GM15510 (cell line): ENCODE results near the gene C6orf89.

Experiments
- POLR2A ChIP-seq: IDR thresholded peaks from 3 replicates; pipeline ENCODE4 v1.6.1; 2011; ENCODE audit warnings: borderline replicate concordance; ENCODE audit not compliant: insufficient read length; ENCODE audit errors: extremely low read depth

The C6orf89 gene

DNA sequence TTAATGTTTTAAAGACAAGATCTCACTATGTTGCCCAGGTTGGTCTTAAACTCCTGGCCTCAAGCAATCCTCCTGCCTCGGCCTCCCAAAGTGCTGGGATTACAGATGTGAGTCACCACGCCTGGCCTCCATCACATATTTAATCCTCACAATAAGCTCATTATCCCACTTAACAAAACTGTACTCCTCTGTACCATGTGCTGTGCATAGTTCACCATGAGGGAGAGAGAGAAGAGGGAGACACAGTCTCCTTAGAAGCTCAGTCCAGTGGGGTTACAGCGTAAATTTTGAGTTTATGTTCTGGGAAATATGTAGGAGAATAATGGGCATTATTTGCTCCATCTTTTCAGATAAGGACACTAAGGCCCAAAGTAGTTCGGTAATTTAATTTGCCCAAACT lies 38.6 kb upstream of the C6orf89 start:
- no peak for TF ChIP-seq POLR2A

DNA sequence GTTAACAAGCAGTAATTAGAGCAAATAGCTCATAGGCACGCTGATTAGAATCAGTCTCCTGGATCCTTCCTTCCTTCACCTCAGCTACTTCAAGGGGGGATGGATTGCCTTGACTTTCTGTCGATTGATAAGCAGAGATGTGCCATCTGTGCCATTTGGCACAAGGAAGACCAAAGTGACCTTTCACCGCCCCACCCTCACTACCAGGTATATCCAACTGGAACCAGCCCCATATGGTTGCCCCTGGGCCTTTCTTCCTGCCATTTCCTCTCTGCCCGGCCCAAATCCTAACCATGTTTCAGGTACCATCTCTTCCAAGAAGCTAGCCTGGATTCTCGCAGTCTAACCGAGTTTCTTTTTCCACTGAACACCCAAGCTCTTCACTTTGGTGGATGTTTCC lies 37.8 kb upstream of the C6orf89 start:
- TF ChIP-seq POLR2A: no peak

DNA sequence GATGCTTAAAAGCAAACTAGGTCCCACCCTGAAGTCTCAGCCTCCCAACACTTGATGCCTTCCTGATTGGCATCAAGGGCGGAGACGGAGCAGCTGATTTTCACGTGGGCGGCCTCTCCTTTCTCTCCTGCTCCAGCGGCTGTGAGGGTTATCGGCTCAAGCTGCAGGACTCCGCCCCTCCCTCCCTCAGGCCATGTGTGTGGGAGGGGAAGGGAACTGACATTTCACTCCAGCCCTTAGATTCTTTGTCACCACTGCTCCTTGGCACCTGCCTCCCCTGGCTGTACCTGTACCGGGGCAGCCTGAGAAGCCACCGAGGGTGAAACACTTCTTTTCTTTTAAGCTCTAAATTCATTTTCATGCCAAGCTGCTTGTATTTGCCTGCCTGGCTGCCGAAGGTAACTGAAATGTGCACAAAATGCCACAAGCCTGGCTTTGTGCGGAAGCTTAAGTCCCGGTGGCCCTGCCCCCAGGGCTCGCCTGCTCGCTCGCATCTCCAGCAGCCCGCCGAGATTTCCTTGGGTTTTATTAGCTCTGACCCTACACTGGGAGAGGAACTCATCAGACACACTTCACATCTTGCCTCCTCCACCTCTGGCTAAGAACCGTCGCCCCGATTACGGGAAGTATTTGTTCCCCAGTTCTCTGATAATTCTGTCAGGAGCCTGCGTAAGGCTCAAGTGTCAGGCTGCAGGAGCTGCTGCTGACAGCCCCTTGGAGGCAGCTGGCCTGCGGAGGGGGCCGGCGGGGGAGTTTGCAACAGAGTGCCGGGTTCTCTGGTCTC lies 36.9 kb upstream of the C6orf89 start:
- TF ChIP-seq POLR2A: no peak

DNA sequence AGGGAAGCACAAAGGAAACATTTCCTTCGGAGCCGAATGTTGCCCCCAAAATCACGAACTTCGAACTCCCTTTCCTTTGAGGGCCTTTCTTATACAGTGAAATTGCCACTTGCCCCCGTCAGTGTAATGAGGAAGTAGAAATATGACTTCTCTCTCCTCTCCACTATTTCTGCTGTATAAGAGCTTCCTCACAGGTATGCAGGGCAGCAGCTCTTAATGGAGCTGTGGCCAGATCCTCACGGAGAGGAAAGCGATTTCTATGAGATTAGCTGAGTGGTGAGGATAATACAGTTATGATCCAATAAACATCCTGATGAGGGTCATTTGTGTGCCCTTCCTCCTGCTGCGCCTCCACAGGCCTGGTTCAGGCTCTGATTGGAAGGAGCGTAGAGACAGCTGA lies 35.7 kb upstream of the C6orf89 start:
- no peak for TF ChIP-seq POLR2A

DNA sequence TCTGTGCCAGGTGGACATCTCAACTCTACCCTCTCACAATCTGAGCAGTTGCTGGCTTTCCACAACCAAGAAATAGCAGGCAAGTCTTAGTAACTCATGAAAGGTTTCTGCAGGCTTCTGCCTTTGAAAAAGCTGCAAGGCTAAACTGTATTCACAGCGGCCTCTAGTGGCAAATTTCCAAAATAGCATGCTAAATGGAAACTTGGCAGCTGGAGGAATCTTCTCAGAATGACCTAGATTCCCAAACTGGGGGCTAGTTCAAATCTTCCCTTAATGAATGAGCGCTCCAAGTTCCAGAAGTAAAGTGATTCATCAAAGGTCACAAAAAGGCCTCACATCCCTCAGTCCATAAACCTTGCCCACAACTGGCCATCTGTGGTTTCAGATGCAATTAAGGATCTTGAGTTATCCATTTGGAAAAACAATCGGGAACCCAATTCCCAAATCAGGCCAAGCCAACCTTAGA lies 34.6 kb upstream of the C6orf89 start:
- no peak for TF ChIP-seq POLR2A

DNA sequence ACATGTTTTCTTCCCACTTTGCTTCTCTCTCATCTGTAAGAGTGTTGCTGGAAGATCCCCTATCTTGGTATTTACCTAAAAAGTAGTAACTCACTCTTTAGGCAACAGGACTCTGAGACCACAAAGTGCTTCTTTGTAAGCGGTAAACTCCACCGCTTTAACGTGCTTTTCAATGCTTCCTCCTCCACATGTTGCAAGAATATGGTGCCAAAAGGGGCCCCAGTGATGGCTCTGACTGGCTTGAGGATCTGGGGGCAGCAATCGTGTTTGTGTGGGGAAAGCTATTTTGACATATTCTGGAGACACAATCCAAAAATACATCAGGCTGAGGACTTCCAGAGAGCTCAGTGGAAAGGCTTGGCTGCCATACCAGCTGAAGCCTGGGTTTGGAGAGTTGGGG lies 34.1 kb upstream of the C6orf89 start:
- no peak for TF ChIP-seq POLR2A

DNA sequence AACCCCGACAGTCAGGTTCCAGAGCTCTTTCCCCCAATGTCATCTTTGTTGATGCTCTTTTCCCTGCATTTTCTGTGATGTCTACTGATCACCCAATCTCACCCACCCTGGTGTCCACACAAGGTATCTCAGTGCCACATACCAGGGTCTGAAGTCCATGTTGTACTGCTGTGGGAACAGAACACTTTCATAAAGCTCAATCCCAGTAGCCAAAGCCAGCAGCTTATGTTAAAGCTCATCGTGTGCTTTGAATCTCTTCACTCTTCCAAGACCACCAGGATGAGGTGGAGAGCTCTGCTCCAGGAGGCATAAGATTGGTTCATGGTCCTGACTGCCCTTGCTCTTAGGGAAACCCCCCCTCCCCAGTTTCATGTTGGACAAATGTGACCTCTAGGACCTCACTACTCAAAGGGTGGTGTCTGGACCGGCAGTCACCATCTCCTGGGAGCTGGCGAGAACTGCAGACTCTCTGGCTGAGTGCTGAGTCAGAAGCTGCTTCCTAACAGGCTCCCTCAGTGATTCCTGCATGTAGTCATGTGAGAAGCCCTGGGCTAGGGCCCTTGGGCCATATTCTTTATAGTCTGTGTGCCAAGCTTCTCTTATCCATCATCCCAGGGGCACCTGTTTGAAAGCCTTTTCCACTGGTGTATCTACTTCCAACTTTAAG lies 33.1 kb upstream of the C6orf89 start:
- no peak for TF ChIP-seq POLR2A

DNA sequence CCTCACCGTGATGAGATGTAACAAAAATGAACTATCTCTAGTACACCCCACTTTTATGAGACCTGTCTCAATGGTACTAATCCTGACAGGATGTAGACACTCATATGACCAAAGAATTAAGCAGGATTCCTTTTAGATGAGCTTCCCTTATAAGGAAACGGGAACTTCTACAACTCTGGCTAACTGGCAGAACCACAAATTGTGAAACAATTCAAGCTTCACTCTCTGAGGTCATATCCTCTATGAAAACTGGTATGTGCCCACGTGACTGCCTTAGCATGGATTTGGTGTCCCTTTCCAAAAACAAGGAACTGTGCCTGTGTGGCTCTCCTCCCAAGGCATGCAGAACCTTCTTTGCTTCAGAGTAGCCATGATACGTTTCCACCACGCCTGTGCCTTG lies 32.4 kb upstream of the C6orf89 start:
- no peak for TF ChIP-seq POLR2A

DNA sequence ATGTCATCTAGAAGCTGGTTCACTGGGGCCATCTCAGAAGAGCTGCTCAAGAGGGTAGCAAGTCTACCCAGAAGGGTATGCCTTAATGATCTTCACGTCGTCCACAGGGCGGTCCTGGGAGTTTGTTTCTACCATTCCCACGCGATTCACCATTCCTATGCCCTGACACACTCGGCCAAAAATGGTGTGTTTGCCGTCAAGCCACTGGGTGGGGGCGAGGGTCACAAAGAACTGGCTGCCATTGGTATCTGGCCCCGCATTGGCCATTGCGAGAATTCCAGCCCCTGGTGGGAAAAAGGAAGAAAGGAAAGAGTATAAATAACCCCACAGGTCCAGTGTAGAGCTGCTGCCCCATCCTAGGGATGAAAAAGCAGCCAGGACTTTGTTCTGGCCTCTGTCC lies 30.0 kb upstream of the C6orf89 start:
- no peak for TF ChIP-seq POLR2A

DNA sequence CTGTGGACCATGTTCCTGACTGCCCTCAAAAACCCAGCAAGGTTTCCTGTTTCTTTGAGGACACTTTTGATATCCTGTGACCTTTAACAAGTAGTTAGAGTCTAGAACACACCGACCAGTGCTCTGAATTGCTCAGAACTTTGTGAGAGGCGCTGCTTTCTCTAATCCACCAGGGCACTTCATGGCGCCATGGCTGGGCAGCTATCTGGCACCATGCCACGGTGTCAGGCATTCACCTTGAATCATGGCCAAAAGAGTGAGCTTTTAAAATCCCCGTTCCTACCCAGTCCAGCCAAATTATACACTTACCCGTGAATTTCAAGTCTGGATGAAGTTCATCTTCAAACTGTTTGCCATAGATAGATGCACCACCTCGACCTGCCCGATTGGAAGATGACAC lies 29.5 kb upstream of the C6orf89 start:
- TF ChIP-seq POLR2A: no peak

DNA sequence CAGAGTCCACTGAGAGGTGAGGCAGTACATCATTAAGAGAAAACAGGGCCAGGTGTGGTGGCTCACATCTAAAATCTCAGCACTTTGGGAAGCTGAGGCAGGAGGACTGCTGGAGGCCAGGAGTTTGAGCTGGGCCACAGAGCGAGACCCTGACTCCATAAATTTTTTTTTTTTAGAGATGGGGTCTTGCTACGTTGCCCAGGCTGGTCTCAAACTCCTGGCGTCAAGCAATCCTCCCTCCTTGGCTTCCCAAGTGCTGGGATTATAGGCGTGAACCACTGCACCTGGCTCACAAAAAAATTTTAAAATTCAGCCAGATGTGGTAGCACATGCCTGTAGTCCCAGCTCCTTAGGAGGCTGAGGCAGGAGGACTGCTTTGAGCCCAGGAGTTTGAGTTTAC lies 28.4 kb upstream of the C6orf89 start:
- no peak for TF ChIP-seq POLR2A

DNA sequence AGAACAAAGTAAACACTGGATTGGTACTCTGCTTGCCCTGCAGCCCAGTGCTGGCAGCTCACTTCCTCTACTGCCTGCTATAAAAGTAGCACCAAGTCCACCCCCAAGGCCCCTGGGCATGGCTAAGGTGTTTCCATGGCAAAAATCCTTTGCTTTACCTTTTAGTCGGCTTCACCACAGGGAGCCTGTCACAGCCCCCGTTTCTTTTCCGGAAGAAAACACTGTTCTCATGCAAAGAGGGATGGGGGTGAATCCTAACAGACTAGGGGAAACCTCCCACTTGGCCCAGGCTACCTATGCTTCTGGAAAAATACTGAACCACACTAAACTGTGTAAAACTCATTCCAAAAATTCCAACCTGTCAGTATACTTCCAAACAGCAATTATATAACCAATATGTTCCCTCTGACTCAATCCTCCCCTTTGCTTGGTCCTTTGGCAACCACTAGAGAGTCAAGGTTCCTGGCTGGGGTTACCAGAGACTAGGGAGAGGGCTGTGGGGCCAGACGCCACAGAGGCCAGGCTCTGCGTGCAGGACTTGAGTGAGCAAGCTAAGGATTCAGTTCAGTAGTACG lies 27.3 kb upstream of the C6orf89 start:
- no peak for TF ChIP-seq POLR2A

DNA sequence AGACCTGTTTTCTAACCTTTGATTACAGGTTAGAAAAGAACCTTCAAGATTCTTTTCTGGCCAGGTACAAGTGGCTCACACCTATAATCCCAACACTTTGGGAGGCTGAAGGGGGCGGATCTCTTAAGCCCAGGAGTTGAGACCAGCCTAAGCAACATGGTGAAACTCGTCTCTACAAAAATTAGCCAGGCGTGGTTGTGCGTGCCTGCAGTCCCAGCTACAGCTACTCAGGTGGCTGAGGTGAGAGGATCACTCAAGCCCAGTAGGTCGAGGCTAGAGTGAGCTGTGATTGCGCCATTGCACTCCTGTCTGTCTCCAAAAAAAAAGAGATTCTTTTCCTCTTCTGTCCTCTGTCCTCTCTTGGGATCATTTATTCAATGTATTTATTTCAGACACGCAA lies 25.6 kb upstream of the C6orf89 start:
- TF ChIP-seq POLR2A: no peak

DNA sequence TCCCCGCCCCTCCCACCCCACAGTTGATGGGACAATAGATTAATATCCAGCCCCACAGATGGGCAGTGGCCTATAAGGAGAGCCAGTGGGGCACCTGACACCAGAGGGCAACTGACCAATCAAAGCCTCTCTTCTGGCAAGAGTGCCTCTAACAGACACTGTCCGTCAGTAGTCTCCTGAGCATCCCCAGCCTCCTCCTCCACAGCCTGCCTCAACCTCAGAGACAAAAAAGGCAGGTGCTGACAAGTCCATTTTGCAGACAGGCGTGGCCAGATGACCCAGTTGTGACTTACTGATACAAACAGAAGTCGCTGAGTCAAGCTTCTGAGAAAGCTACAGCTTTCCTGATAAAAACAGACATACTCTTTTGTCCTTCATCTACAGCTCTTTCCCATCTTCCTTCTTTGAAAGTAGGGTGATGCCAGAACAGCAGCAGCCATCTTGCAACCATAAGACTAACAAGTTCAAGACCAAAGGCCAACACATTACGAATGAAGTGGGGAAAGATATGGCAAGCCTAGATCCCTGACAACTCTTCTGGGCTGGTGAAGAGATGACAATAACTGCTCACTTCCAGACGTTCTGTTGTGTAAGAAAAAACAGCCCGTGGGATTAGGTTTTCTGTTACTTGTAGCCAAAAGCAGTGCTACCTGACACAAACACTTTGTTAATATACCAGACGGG lies 23.4 kb upstream of the C6orf89 start:
- TF ChIP-seq POLR2A: no peak

DNA sequence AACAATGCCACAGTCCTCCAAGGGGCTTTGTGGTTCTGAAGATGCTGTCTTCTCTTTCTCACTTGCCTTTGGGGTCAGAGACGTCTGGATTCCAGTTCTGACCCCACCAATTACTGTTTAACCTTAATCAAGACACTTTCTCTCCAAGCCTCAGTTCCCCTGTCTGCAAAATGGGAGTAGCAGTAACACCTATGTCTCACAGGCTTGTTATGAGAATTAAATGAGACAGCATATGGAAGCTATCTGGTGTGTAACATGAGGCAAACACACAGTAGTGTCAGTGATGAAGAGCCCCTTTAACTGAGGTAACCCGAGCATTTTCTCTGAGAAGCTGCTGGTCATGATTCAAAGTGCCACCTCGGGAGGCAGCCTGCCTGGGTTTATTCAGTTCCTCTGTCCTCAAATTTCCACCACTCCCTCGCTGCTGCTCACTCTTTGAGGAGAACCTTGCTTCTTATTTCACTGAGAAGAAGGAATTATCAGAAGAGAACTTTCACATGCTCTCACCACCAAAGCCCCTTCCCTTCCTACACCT lies 22.8 kb upstream of the C6orf89 start:
- TF ChIP-seq POLR2A: no peak

DNA sequence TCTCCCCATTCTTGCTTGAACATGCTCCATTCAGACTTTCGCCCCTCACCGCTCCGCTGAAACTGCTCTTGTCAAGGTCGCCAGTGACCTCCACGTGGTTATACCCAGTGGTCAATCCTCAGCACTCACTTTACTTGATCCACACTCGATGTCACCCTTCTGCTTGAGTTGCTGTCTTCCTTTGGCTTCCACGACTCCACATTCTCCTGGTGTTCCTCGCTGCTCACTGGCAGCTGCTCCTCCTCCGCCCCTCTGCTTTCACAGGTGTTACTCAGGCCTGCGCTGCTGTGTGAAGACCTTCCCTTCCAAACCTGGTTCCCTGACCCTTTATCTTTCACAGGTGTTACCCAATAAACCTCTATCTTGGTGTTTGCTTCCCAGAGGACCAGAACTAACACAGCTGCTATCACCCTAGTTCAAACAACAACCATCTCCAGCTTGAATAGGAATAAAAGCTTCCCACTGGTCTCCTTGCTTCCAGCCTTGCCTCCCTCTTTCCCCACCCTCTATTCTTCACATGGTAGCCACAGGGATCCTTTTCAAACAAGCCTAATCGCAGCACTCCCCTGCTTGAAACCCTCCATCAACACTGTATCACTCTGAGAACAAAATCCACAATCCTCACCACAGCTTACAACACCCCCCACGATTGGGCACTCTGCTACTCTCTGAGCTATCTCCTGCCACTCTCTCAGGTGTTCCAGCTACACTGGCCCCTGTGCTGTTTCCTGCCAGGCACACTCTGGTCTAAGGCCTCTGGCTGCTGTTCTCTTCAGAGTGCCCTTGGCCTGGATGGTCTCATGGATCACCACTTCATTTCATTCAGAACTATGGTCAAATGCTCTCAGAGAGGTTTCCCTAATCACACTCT lies 21.8 kb upstream of the C6orf89 start:
- no peak for TF ChIP-seq POLR2A
